ENCODE measurements around the gene CSPG4. TPM values are rescaled to one million over a fixed set of nuclear protein-coding genes. Genes with fewer than 3 reads are reported as not detected.
A peak's percentile ranks its signal among the peaks of the same experiment; 100 is the strongest.

The CSPG4 gene
- total and polyA plus RNA-seq, 9 of the 15 experiments (the other 6 are each of a cell fraction or from before 2014, with no cell fraction given), result under 0.01 to 0.07 (median 0.04) TPM; not detected in 5

- no peak for TF ChIP-seq CHD7 (IDR thresholded peaks at IDR 0.05; ENCODE audit: low read depth, low read length)
- TF ChIP-seq SREBF1 (IDR thresholded peaks at IDR 0.05; ENCODE audit: borderline replicate concordance, low read depth, low read length), result peak; percentile 68; the same call in 1 of the 2 replicates
- TF ChIP-seq ZNF584 (CRISPR knock-in tag; IDR thresholded peaks at IDR 0.05; ENCODE audit: low read depth), result 0 out of 2 replicates have a peak, but pooled peaks have one; percentile 64
- no peak for TF ChIP-seq MEF2D (tag; conservative IDR thresholded peaks at IDR 0.05; ENCODE audit: low read depth)
- TF ChIP-seq CREM (IDR thresholded peaks at IDR 0.05; ENCODE audit: low read depth), result peak; percentile 57; the same call in 1 of the 2 replicates
- no peak for TF ChIP-seq CBX8 (IDR thresholded peaks at IDR 0.05; ENCODE audit: borderline replicate concordance, extremely low read depth, low read depth, low read length, poor library complexity, severe bottlenecking)
- TF ChIP-seq ZNF41 (CRISPR knock-in tag; conservative IDR thresholded peaks at IDR 0.05), result no peak
- no peak for TF ChIP-seq ZBTB8A (IDR thresholded peaks at IDR 0.05; ENCODE audit: partially characterized antibody)
- peak in 1 of 2 experiments; percentile 41; a peak in 2 of 4 replicates for TF ChIP-seq TRIM24 (IDR thresholded peaks at IDR 0.05)
- TF ChIP-seq IRF2 (CRISPR knock-in tag; IDR thresholded peaks at IDR 0.05), result no peak
- no peak for TF ChIP-seq FOXA3 (CRISPR knock-in tag; conservative IDR thresholded peaks at IDR 0.05 in 1 of 2, IDR thresholded peaks at IDR 0.05 in 1 of 2)
- no peak for TF ChIP-seq HDAC6 (IDR thresholded peaks at IDR 0.05; ENCODE audit: low read depth, low read length)
- TF ChIP-seq ESRRB (CRISPR knock-in tag; IDR thresholded peaks at IDR 0.05; ENCODE audit: borderline replicate concordance), result no peak
- TF ChIP-seq FOXK1 (CRISPR knock-in tag; IDR thresholded peaks at IDR 0.05; ENCODE audit: borderline replicate concordance), result no peak
Measured at GRCh38 chr15:75758071-75758872, 45.6 kb upstream of the CSPG4 start (continued).
